ENCODE results near the gene ABCF1.

DNA sequence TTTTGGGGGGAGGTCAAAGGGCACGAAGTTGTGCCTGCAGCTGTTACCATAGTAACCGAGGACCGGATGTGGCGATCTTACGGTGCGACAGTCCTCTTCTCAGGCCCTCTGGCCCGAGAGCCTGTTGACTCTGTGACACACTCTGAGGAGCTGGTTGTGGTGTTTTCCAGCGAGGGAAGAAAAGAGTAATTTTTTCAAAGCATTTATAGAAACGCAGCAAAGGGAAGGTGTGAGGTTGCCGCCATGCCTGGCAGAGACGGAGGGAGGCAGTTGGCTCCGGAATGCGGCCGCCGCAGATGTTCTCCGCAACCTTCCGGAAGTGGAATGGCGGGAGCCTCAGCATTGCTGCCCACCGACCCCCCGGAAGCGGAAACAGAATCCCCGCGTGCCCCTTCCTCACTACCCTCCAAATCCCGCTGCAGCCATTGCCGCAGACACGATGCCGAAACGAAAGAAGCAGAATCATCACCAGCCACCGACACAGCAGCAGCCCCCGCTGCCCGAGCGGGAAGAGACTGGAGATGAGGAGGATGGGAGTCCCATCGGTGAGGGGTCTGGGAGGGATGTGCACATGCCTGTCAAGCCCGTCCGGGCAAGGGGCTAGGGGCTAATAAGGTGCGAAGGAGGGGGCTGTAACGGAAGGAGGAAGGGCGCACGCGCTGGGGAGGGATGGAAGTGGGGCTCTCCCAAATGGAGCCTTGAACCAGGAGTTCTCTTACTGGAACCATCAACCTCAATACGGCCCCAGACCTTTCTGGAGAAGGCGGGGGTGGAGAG, 14.1 kb upstream of the ABCF1 start, which contains the start of gene PRR3:
- no peak for TF ChIP-seq EZH2phosphoT487 (IDR thresholded peaks at IDR 0.05; ENCODE audit: low read length)
- TF ChIP-seq, protein P1, sequence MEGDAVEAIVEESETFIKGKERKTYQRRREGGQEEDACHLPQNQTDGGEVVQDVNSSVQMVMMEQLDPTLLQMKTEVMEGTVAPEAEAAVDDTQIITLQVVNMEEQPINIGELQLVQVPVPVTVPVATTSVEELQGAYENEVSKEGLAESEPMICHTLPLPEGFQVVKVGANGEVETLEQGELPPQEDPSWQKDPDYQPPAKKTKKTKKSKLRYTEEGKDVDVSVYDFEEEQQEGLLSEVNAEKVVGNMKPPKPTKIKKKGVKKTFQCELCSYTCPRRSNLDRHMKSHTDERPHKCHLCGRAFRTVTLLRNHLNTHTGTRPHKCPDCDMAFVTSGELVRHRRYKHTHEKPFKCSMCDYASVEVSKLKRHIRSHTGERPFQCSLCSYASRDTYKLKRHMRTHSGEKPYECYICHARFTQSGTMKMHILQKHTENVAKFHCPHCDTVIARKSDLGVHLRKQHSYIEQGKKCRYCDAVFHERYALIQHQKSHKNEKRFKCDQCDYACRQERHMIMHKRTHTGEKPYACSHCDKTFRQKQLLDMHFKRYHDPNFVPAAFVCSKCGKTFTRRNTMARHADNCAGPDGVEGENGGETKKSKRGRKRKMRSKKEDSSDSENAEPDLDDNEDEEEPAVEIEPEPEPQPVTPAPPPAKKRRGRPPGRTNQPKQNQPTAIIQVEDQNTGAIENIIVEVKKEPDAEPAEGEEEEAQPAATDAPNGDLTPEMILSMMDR (IDR thresholded peaks at IDR 0.05; ENCODE audit: low read length) = no peak

Data from MM.1S (cell line).